ENCODE results near the gene SLC30A9.

The SLC30A9 gene

DNA sequence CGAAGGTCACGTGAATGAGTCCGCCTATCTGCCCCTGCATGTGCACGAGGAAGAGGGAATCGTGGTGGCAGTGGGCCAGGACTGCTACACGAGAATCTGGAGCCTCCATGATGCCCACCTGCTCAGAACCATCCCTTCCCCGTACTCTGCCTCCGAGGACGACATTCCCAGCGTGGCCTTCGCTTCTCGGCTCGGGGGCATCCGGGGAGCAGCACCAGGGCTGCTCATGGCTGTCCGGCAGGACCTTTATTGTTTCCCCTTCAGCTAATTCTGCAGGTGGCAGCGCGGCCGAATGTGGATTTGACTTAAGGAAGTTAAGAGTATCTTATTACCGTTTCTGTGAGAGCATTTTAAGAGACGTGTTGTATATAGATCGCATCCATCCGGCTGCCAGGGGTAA lies 7.6 kb upstream of the SLC30A9 start:
- DNase-seq (ENCODE audit: low read depth): no peak
- TF ChIP-seq, protein P1, sequence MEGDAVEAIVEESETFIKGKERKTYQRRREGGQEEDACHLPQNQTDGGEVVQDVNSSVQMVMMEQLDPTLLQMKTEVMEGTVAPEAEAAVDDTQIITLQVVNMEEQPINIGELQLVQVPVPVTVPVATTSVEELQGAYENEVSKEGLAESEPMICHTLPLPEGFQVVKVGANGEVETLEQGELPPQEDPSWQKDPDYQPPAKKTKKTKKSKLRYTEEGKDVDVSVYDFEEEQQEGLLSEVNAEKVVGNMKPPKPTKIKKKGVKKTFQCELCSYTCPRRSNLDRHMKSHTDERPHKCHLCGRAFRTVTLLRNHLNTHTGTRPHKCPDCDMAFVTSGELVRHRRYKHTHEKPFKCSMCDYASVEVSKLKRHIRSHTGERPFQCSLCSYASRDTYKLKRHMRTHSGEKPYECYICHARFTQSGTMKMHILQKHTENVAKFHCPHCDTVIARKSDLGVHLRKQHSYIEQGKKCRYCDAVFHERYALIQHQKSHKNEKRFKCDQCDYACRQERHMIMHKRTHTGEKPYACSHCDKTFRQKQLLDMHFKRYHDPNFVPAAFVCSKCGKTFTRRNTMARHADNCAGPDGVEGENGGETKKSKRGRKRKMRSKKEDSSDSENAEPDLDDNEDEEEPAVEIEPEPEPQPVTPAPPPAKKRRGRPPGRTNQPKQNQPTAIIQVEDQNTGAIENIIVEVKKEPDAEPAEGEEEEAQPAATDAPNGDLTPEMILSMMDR (IDR thresholded peaks at IDR 0.05; ENCODE audit: low read length, missing control alignments): no peak
- H3K4me3 ChIP-seq (replicated peaks; ENCODE audit: low read depth, low read length): no peak overlapping the region

DNA sequence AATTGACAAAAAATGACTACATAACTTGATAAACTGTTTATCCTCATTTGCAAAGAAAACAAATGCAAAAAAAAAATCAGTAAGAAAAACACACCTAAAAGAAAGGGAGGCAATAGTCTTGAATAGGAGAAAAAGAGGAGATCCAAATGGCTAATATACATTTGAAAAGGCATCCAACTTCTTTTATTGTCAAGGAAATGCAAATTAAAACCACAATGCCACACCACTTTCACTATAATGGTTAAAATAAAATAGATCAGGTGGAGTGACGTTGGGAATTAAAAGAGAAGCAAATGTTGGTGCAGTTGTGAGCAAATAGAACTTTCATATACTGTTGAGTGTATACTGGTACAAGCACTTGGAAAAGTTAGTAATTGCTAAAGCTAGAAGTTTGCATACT lies 5.2 kb upstream of the SLC30A9 start:
- TF ChIP-seq, protein P1 (IDR thresholded peaks at IDR 0.05; ENCODE audit: low read length, missing control alignments): no peak
- H3K4me3 ChIP-seq (replicated peaks; ENCODE audit: low read depth, low read length): no peak overlapping the region
- no peak for DNase-seq (ENCODE audit: low read depth)

DNA sequence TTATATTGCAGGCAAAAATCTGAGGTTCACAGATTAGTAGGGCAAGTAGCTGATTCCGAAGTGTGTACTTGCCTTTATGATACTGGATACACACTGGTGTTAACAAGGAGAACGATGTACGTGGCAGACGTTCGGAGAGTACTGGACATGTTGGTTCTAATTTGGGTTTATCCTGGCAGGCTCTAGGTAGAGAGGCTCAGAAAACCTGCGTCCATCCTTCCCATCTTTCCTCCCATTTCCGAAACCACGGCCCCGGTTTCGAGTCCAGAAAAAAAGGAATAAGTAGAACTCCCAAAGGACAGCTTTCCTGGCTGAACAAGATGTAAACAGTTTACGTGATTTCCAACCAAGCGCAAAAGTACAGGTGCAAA lies 351 bp upstream of the SLC30A9 start:
- DNase-seq (ENCODE audit: low read depth): no peak
- TF ChIP-seq, protein P1 (IDR thresholded peaks at IDR 0.05; ENCODE audit: low read length, missing control alignments): no peak
- peak overlapping the region; percentile 78 for H3K4me3 ChIP-seq (replicated peaks; ENCODE audit: low read depth, low read length)

DNA sequence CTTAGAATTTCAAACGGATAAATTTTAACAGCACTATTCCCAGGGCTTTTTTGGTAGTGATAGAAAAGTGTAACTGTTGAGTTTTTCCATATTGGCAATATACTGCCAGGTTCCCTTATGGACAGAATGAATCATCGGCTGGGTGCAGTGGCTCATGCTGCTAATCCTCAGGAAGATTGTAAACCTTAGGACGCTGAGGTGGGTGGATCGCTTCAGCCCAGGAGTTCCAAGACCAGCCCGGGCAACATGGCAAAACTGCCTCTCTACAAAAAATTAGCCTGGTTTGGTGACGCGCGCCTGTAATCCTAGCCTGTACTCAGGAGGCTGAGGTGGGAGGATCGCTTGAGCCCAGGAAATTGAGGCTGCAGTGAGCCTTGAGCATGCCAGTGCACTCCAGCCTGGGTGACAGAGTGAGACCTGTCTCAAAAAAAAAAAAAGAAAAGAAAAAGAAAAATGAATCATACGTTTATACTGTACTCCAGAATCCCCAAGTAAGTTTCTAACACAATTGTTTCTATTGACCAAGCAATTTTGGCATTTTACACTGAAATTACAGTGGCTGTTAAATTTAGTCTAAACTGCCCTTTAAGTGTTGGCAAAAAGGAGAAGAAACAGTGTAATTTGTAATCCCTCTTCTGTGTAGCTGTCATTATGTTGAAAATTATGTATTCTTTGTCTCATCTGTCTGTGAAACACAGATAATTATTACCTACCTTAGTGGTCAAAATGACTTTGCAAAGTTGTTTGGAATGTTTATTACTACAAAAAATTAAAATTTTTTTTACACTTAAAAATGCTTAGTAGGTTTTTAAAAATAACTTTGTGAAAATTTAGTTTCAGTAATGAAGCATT lies 1.8 kb downstream of the SLC30A9 start:
- TF ChIP-seq, protein P1 (IDR thresholded peaks at IDR 0.05; ENCODE audit: low read length, missing control alignments): no peak
- DNase-seq (ENCODE audit: low read depth): peak; percentile 6
- H3K4me3 ChIP-seq (replicated peaks; ENCODE audit: low read depth, low read length): peak overlapping the region; percentile 8

DNA sequence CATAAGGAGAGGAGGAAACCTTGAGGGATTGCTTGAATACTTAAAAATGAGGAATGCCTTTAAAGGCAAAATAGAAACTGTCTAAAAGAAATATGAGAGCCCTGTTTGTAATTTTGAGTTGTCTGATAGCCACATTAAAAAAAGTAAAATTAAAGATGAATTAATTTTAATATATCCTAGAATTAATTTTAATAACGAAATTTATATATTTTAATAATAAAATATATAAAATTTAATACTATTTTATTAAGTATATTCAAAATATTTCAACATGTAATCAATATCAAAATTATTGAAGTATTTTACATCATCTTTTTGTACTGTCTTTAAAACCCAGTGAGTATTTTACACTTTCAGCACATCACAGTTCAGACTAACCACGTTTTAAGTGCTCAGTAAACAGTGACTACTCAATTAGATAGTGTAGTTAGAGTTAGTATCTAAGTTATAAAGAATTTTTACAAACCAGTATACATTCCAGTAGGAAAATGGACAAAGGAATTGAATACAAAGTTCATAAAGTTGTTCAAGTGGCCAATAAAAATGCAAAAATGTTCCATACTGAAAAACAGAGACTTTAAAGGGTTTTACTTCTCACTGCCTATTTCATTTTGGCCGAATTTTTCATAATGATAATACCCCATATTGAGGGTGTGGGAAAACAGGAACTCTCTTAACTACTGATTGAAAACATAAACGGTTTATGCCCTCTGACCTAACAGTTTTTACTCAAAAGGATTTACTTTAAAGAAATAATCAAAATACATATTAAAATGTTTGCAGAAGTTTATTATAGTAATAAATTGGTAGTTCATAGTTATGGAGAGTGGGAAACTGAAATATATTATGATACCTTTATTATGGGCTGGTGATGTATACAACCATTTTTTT lies 2.9 kb downstream of the SLC30A9 start:
- H3K4me3 ChIP-seq (replicated peaks; ENCODE audit: low read depth, low read length): no peak overlapping the region
- no peak for DNase-seq (ENCODE audit: low read depth)
- TF ChIP-seq, protein P1 (IDR thresholded peaks at IDR 0.05; ENCODE audit: low read length, missing control alignments): no peak

DNA sequence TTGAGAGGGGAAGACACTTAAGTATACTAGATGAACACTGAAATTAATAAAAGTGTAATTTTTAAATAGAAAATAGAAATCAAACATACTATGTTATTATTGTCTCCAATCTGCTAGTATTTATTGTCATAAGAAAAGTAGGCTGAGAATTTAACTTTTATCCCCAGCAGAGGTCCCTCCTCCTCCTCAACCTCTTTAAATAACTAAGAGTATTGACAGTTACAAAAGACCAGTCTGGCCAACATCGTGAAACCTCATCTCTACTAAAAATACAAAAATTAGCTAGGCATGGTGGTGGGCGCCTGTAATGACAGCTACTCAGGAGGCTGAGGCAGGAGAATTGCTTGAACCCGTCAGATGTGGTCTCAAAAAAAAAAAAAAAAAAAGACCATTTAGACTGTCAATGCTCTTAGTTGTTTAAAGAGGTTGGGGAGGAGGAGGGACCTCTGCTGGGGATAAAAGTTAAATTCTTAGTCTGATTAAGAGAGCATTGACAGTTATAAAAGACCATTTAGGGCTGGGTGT lies 4.2 kb downstream of the SLC30A9 start:
- TF ChIP-seq, protein P1 (IDR thresholded peaks at IDR 0.05; ENCODE audit: low read length, missing control alignments): no peak
- DNase-seq (ENCODE audit: low read depth): no peak
- no peak overlapping the region for H3K4me3 ChIP-seq (replicated peaks; ENCODE audit: low read depth, low read length)

Measured in fibroblast of pulmonary artery (primary cell).